IMR-90 (cell line): ENCODE data around the gene KRTAP6-3. TPM values are rescaled to one million over a fixed set of nuclear protein-coding genes. Genes with fewer than 3 reads are reported as not detected.

Source experiments
- ATAC-seq: fragments of 200-7000 bp; cut with Tn5 transposase; 2 replicates; pipeline ENCODE4 v1.9.1; 2020; ENCODE audit warnings: low read depth, mild to moderate bottlenecking, moderate library complexity
- BruUV-seq: library from RNA; stranded (reverse); fragments of 400-500 nt; replicated peaks from 2 replicates; lab custom pipeline; 2021; lab: Mats Ljungman, UMichigan
- CTCF ChIA-PET: fragments of 300-600 bp; formaldehyde crosslinking; extraction: SDS; loops from one replicate; lab custom pipeline; 2021; ENCODE audit warnings: antibody characterized with exemption; lab: Yijun Ruan, JAX
- POLR2A ChIA-PET: fragments of 300-600 bp; sonication (Branson Sonifier 250); formaldehyde crosslinking; loops from one replicate; lab custom pipeline; 2022; ENCODE audit warnings: antibody characterized with exemption; ENCODE audit not compliant: unreplicated experiment; lab: Charles Lee
- DNase-seq: peaks from one replicate; pipeline ENCODE4 v3.0.0; 2013
- H2AFZ ChIP-seq: replicated peaks from 2 replicates; pipeline ENCODE3; 2013; ENCODE audit warnings: low read length, mild to moderate bottlenecking; ENCODE audit not compliant: poor library complexity
- H2AK5ac ChIP-seq: 2 replicates; pipeline ENCODE4 v1.6.1; 2013; ENCODE audit warnings: low read depth, low read length, inconsistent platforms
- H2AK9ac ChIP-seq: replicated peaks from 2 replicates; pipeline ENCODE3; 2013; ENCODE audit warnings: mild to moderate bottlenecking, low read depth, low read length, moderate library complexity; ENCODE audit not compliant: poor library complexity
- H2BK120ac ChIP-seq: 2 replicates; pipeline ENCODE4 v1.6.1; 2013; ENCODE audit warnings: low read depth, low read length, inconsistent platforms
- H2BK15ac ChIP-seq: 3 replicates; pipeline ENCODE4 v1.6.1; 2013; ENCODE audit warnings: low read depth, low read length, inconsistent platforms
- H2BK20ac ChIP-seq: 2 replicates; pipeline ENCODE4 v1.6.1; 2013; ENCODE audit warnings: low read depth, mild to moderate bottlenecking, inconsistent platforms, low read length, moderate library complexity
- H2BK5ac ChIP-seq: 2 replicates; pipeline ENCODE4 v1.6.1; 2013; ENCODE audit warnings: mild to moderate bottlenecking, low read depth, low read length, inconsistent platforms; ENCODE audit not compliant: poor library complexity, severe bottlenecking
- H3K14ac ChIP-seq: replicated peaks from 2 replicates; pipeline ENCODE4 v1.6.1; 2013; ENCODE audit warnings: low read depth, low read length, inconsistent platforms
- H3K18ac ChIP-seq: 2 replicates; pipeline ENCODE4 v1.6.1; 2013; ENCODE audit warnings: low read depth, low read length, control low read depth
- H3K23ac ChIP-seq: 2 replicates; pipeline ENCODE4 v1.6.1; 2013; ENCODE audit warnings: low read depth, low read length, inconsistent platforms
- H3K27ac ChIP-seq: 2 replicates; pipeline ENCODE4 v1.5.1; 2013; ENCODE audit warnings: mild to moderate bottlenecking, control low read depth, low read length; ENCODE audit not compliant: insufficient read depth
- H3K27me3 ChIP-seq: 2 replicates; pipeline ENCODE4 v1.6.1; 2013; ENCODE audit warnings: low read length; ENCODE audit not compliant: control insufficient read depth, insufficient read depth
- H3K36me3 ChIP-seq: 2 replicates; pipeline ENCODE4 v1.6.1; 2013; ENCODE audit warnings: low read length, mixed read lengths; ENCODE audit not compliant: control insufficient read depth, insufficient read depth
- H3K4ac ChIP-seq: 2 replicates; pipeline ENCODE4 v1.6.1; 2013; ENCODE audit warnings: low read depth, low read length, inconsistent platforms
- H3K4me1 ChIP-seq: 2 replicates; pipeline ENCODE4 v1.6.1; 2013; ENCODE audit warnings: low read length, mixed read lengths; ENCODE audit not compliant: control insufficient read depth, insufficient read depth
- H3K4me2 ChIP-seq: 2 replicates; pipeline ENCODE4 v1.6.1; 2013; ENCODE audit warnings: low read depth, mild to moderate bottlenecking, control low read depth, low read length, moderate library complexity
- H3K4me3 ChIP-seq: 2 replicates; pipeline ENCODE4 v1.5.1; 2013; ENCODE audit warnings: low read depth, mild to moderate bottlenecking, control low read depth, low read length, moderate library complexity; ENCODE audit not compliant: insufficient read depth
- H3K56ac ChIP-seq: 2 replicates; pipeline ENCODE4 v1.6.1; 2013; ENCODE audit warnings: low read length, inconsistent platforms; ENCODE audit not compliant: insufficient read depth; ENCODE audit errors: extremely low read depth
- H3K79me1 ChIP-seq, 2 experiments: 2 replicates each; pipeline ENCODE4 v1.6.1; 2013; ENCODE audit warnings: low read length in 2 of 2, inconsistent platforms in 1 of 2, low read depth in 1 of 2
- H3K9ac ChIP-seq: 2 replicates; pipeline ENCODE4 v1.6.1; 2013; ENCODE audit warnings: low read depth, low read length, control low read depth
- H3K9me1 ChIP-seq: 2 replicates; pipeline ENCODE4 v1.6.1; 2013; ENCODE audit warnings: low read length, inconsistent platforms; ENCODE audit not compliant: insufficient read depth
- H3K9me3 ChIP-seq: 2 replicates; pipeline ENCODE4 v1.6.1; 2013; ENCODE audit warnings: low read length; ENCODE audit not compliant: control insufficient read depth, insufficient read depth
- H4K20me1 ChIP-seq: 2 replicates; pipeline ENCODE4 v1.6.1; 2013; ENCODE audit warnings: low read length, inconsistent platforms; ENCODE audit not compliant: insufficient read depth
- H4K5ac ChIP-seq: 2 replicates; pipeline ENCODE4 v1.6.1; 2013; ENCODE audit warnings: mild to moderate bottlenecking, low read depth, low read length, control low read depth
- H4K8ac ChIP-seq, 2 experiments: 2 replicates each; pipeline ENCODE4 v1.6.1; 2013; ENCODE audit warnings: low read depth in 2 of 2, low read length in 2 of 2, control low read depth in 1 of 2, inconsistent platforms in 1 of 2
- H4K91ac ChIP-seq: 2 replicates; pipeline ENCODE4 v1.6.1; 2013; ENCODE audit warnings: low read depth, low read length, inconsistent platforms; ENCODE audit not compliant: insufficient read depth
- CEBPB ChIP-seq: IDR thresholded peaks from 2 replicates; pipeline ENCODE4 v1.6.1; 2012; ENCODE audit warnings: low read depth, low read length, improper control_type of control experiment
- FOS ChIP-seq: fragments of 150-350 bp; IDR thresholded peaks from 2 replicates; pipeline ENCODE4 v1.6.1; 2016; ENCODE audit warnings: low read depth, low read length
- RFX5 ChIP-seq: IDR thresholded peaks from 2 replicates; pipeline ENCODE4 v1.8.0; 2012; ENCODE audit warnings: low read depth, mild to moderate bottlenecking, low read length, moderate library complexity
- SMC3 ChIP-seq: fragments of 150-350 bp; IDR thresholded peaks from 2 replicates; pipeline ENCODE4 v1.6.1; 2016; ENCODE audit warnings: low read depth, mild to moderate bottlenecking, antibody characterized with exemption, low read length, moderate library complexity
- WGBS, 2 experiments: methylation state at CpG; one replicate each; pipeline versions ENCODE4 v1.1.5 to v1.1.7; 2013; ENCODE audit warnings: missing lambda C conversion rate in 2 of 2; ENCODE audit not compliant: insufficient read length in 1 of 2; ENCODE audit errors: extremely low coverage in 2 of 2; 5-methylcytosine and 5-hydroxymethylcytosine counted together
- dilution Hi-C: fragments of 300-500 bp; cut with HindIII; formaldehyde crosslinking; loops from one replicate; pipeline ENCODE4 v1.14.3; 2018; ENCODE audit warnings: low sequenced_read_pairs; ENCODE audit not compliant: unreplicated experiment
- in situ Hi-C: fragments of 300-500 bp; cut with MboI; formaldehyde crosslinking; loops from 3 replicates; pipeline ENCODE4 v1.14.3; 2019; ENCODE audit warnings: low sequenced_read_pairs, inconsistent platforms, mixed read lengths
- intact Hi-C: fragments of 100-400 bp; cut with micrococcal nuclease; formaldehyde crosslinking; loops from 2 replicates; pipeline ENCODE4 v1.10.0; 2022
- polyA plus RNA-seq, 3 experiments: library from polyadenylated mRNA; depleted of rRNA; stranded (reverse); fragments of >200 nt; gene quantifications; 2 replicates each; pipeline ENCODE4 v1.2.3, GENCODE V29; 2012; ENCODE audit warnings: low replicate concordance in 1 of 3
- total RNA-seq: library from RNA; depleted of rRNA; stranded (reverse); fragments of >200 nt; gene quantifications from 2 replicates; pipeline ENCODE4 v1.2.3, GENCODE V29; 2012

KRTAP6-3 gene
- total and polyA plus RNA-seq, 2 of the 4 experiments (the other 2 are of a cell fraction): not detected

- Histone ChIP-seq H3K27me3 (no peaks in the 10 kb centered on the region), H3K56ac (no peak overlapping the region), H3K4me2 (no peak overlapping the region), H2BK5ac (no peak overlapping the region), H2AK9ac (no peak overlapping the region), H3K18ac (no peak overlapping the region), H3K9ac (no peak overlapping the region), H2BK15ac (no peak overlapping the region), H4K91ac (no peak overlapping the region), H4K20me1 (no peaks in the 10 kb centered on the region), H3K36me3 (no peaks in the 10 kb centered on the region), H2BK20ac (no peak overlapping the region), H3K79me1 (no peaks in the 10 kb centered on the region), H3K4ac (no peak overlapping the region), H3K14ac (no peak overlapping the region), H3K23ac (no peak overlapping the region), H3K9me1 (no peaks in the 10 kb centered on the region), H4K5ac (no peak overlapping the region), H3K27ac (no peak overlapping the region), H3K4me1 (no peaks in the 10 kb centered on the region), H2BK120ac (no peak overlapping the region), H2AK5ac (no peak overlapping the region), H3K9me3 (peaks cover 4% of the 10 kb centered on the region; the same call in 1 of the 2 replicates), H4K8ac (no peak overlapping the region), H2AFZ (no peak overlapping the region), H3K4me3 (no peak overlapping the region)
- ChIA-PET POLR2A (no interaction called here), CTCF (no interaction called here)
- ATAC-seq: no peak
- no peak for DNase-seq
- in situ Hi-C loops: no loop called here
- intact Hi-C loops: no loop called here
- dilution Hi-C loops: no loop called here
- no CpG with 5 or more reads among the region's 2 CpGs for WGBS, 2 experiments
- BruUV-seq: no TSS peak
- TF ChIP-seq SMC3 (no peak), FOS (no peak), CEBPB (peak; percentile 72), RFX5 (no peak)
These were observed 30.3 kb upstream of the KRTAP6-3 start for GRCh38 chr21:30561957-30562356.
